GM12892 (cell line): ENCODE data around the gene KIAA1671.

Experiments
- POLR2A ChIP-seq: IDR thresholded peaks from 2 replicates; pipeline ENCODE4 v1.6.1; 2011; ENCODE audit warnings: low read depth, low read length, control low read depth
- POLR2AphosphoS5 ChIP-seq: IDR thresholded peaks from 2 replicates; pipeline ENCODE4 v1.6.1; 2011; ENCODE audit warnings: low read depth, low read length, control low read depth
- TAF1 ChIP-seq: IDR thresholded peaks from 2 replicates; pipeline ENCODE4 v1.6.1; 2011; ENCODE audit warnings: low read depth, mild to moderate bottlenecking, control low read depth, low read length, borderline replicate concordance

- no peak for TF ChIP-seq POLR2AphosphoS5
- no peak for TF ChIP-seq POLR2A
- no peak for TF ChIP-seq TAF1
Observed at GRCh38 chr22:25051983-25052710, 99.6 kb downstream of the KIAA1671 start.
